Activated CD4-positive, CD25-positive, alpha-beta regulatory T cell treated with anti-CD3 and anti-CD28 coated beads, Interleukin-2, amount 50 U/mL, for 24 hours (primary cell): ENCODE results near the gene AGXT.

ENCODE experiments used
- ATAC-seq, 2 donors: fragments of 150-1000 bp; cut with Tn5 transposase; one replicate each; pipeline ENCODE4 v1.10.0; 2021; ENCODE audit warnings: mild to moderate bottlenecking in 1 of 2, moderate library complexity in 1 of 2

The AGXT gene

DNA sequence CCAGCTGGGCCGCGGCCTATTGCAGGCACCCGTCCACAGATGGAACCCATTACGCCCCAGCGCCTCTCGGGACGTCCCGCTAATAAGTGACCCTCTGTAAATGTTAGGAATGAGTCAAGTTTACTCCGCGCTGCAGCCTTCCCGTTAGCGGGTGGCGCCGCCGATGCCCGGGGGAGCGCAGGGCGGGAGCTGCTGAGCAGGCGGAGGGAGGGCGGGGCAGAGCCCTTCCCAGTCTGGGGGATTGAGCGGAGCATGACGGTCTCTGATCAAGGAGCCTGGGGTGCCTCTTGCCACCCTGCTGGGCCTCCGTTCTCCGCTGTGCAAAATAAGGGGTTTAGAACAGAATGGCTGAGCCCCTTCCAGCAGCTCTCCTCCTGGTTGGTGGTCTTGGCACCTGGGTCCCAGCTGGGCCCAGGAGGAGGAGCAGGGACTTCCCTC, 48.0 kb downstream of the AGXT start:
- no peak for ATAC-seq

DNA sequence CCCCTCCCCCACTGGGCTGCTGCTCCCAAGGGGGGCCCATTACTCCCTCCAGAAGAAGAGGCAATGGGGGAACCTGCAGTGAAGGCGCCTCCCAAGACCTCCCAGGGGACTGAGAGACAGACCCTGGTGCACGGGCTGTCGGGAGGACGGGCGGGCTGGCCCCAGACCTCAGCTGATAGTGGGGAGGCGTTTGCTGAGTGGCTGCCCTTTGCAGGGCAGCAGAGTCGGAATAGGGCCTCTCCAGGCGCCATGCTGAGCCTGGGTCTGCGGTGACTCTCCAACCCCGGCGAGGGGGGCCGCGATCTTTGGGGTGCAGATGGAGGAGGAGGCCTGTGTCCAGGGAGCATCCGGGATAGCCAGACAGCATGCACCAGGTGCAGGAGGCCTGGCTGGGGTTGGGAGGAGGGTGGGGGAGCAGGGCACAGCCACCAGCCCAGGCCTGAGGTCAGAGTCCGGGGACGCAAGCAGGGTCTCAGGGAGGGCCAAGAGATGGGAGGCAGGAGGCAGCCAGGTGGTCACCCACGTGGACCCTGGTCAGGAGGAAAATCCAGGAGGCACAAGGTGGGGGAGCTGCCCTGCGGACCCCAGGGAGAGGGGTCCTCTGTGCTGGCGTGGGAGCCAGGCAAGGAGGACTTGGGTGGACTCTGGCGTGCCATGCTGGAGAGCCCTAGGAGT, 48.5 kb downstream of the AGXT start:
- ATAC-seq = no peak

DNA sequence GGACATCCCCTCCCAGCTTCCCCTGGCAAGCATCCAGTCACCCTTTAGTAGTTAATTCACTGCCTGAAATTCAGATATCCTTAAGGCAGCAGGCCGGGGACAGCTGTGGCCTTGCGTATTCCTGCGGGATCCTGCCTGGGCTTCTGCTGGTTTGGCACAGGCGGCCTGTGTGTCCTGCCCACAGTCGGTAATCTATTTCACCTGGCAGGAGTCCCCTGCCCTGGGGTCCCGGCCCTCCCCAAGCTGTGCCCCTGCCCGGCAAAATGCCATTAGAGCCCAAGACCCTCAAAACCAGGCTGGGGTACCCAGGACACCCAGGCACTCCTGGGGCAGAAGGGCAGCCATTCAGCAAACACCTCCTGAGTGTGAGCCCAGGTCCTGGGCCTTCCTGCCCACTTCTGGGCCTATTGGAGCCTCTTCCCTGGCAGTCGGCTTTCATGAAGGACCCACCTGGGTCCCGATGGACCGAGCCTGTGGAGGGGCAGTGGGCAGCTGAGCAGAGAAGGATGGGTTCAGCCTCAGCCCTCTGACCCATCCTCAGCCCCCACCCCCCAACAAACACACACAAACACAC, 49.1 kb downstream of the AGXT start:
- ATAC-seq = no peak

DNA sequence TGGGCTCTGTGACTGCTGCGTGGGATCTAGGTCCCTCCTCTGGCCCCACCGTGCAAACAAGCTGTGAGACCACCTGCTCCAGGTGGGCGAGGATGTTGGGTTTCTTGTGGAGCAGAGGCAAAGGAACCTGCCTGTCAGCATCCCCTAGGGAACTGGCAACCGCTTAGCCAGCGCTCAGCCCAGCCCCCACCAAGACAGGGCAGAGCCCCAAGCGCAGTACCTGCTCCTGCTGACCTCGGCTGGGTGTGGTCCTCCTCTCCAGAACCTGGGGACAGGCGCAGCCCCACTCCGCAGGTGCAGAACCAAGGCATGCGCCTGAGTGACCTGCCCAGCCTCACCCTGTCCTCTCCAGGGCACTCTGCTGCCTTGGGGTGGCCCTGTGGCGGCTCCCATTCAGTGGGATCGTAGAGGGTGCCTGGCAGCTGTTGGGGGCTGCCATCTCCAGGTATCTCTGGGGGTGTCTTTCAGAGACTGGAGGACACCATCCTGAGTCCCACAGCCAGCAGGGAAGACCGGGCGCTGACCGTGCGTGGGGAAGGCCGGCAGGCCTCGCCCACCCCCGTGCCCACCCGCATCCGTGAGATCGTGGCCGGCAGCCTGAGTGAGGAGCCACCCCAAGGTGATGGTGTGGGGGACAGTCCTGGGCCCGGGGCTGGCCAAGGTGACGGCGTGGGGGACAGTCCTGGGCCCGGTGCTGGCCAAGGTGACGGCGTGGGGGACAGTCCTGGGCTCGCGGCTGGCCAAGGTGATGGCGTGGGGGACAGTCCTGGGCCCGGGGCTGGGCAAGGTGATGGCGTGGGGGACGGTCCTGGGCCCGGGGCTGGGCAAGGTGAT, 49.9 kb downstream of the AGXT start:
- no peak for ATAC-seq

DNA sequence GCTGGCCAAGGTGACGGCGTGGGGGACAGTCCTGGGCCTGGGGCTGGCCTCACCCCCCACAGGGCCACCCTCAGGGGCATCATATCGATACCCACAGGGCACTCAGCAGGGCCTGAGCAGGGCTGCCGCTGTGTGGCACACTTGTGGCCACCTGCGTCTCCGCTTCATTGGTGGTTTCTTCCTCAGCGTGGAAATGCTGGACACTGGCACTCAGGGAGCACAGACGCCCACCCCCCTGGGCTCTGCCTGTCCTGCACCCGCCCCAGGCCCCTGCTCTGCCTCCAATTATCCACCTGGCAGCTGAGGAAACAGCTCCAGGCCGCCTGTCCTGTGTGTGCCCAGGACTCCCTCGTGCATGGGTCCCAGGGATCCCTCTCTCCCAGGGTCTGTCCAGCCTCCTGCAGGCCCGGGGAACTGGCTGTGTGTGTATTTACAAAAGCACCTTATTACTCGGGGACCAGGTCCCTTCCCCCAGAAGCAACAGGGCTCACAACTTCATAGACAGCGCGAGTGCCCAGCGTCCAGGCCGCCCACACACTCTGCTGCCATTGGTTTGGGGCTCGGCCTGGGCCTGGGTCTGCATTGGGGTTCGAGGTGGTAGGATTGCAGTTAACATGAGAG, 50.6 kb downstream of the AGXT start:
- no peak for ATAC-seq

DNA sequence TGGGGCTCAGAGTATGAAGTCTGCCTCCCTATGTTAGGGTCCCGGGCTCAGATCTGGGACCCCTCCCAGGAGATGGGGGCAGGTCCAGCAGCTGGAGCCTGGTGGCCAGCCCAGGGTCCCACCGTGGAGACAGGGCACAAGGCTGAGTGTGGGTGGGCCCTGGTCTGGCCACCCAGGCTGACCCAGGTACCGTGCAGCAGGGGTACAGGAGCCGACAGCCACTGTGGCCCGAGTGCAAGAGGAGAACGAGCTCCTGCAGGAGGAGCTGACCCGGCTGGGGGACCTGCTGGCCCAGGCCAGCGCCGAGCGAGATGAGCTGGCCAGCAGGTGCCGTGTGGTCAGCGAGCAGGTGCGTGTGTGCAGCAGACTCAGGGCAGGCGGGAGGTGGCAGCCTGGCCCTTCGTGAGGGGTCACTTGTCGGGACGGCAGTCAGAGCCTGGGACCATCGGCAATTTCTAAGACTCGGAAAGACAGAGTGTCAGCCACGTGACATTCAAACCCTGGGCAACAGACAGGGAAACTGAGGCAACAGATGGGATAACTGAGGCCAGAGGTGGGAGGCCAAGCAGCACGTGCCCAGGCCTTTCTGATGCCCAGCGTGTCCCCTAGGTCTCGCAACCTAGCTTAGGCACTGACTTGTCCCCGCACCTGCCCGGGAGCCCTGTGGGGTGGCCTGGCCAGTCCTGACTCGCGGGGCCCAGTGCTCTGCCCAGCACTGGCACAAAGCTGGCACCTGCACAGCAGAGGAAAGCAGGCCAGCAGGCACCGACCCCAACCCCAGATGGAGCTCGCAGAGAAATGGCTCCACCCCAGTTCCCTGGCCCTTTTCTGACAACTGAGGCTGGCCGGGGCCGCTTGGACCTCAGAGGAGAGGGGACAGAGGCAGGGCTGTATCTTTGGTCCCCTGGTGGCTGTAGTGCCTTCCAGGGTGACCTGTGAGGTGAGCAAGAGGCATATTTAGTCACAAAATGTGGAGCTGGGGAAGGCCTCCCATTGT, 51.5 kb downstream of the AGXT start:
- no peak for ATAC-seq

DNA sequence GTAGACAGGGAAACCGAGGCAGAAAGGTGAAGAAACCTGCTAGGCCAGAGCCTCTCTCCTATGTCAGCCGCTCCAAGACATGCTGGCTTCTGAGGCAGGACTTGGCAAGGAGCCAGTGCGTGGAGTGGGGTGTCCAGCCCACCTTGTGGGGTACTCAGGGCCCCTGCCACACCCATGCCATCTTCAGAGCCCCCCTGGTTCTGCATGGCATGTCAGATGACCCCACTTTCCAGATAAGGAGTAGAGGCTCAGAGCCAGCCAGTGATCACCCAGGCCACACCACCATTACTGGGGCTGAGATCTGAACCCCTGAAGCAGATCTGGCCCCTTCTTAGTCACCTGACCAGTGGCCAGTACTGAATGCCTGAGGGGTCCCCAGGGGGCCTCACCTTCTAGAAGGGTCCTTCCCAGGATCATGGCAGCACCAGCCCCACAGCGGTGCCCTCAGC, 52.2 kb downstream of the AGXT start:
- ATAC-seq = no peak

DNA sequence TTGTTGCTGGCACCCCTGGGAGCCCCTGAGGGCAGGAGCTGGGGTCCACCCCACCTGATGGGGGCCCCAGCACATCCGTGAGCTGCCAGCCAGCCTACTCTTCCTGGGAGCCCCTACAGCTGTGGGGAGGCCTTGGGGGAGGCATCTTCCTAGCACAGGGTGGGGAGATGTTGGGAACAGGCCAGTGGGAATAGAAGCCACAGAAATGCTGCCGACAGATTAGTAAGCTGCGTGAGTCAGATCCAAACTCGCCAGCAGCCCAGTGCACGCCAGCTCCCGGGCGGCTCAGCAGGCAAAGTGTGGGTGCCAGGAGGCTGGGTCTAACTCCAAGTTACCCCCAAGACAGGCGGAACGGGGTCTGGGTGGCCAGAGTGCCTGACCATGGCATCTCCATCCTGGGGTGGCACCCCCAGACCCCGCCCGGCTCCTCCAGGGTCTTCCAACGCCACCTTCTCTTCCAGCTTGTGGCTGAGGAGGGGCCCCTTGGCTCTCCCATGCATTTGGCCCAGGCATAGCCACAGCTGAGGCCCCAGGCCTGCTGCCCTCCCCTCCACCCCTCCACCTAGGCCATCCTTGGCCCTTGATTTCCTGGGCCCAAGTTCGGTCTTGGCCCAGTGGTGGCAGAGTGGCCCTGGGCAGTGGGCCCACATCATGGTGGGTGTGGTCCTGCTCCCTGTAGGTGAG, 52.8 kb downstream of the AGXT start:
- ATAC-seq = no peak

DNA sequence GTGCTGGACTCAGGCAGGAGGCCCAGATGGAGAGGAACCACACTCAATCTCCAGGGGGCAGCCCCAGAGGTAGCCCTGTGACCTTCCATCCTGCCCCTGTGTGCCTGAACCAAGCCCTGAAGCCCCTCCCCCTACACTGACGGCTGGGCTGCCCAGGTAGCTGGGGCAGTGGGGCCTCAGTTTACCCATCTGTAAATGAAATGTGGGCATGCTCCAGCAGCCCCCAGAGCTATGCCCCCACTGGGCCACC, 53.3 kb downstream of the AGXT start:
- ATAC-seq = no peak

DNA sequence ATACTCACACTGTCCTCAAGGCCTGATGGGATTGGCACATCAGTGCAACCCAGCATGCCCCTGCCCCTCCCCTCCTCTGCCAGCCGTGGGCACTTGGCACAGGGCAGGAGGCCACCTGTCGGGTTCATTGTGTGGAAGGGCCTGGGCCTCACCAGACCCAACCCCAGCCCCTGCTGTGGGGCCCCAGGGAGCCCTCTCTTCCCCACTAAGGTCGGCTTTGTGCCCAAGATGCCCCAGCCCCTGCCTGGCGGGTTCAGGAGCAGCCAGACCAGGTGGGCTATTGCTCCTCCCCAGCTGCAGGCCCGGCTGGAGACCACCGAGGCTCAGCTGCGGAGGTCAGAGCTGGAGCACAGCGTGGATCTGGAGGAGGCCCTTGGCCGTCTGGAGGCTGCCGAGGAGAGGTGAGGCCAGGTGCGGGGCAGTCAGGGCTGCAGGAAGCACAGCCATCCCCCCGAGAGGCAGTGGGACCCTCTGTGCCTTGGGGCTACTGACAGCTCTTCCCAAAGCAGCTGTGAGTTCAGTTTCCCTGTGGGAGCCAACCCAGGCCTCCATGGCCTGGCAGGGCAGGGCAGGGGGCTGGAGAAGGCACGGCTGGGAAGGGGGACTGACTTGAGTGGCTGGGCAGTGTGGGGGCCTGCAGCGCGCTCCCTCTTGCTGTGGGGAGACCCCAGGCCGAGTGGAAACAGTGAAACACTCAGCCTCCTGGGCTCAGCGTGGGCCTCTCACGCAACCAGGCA, 53.8 kb downstream of the AGXT start:
- ATAC-seq = no peak

DNA sequence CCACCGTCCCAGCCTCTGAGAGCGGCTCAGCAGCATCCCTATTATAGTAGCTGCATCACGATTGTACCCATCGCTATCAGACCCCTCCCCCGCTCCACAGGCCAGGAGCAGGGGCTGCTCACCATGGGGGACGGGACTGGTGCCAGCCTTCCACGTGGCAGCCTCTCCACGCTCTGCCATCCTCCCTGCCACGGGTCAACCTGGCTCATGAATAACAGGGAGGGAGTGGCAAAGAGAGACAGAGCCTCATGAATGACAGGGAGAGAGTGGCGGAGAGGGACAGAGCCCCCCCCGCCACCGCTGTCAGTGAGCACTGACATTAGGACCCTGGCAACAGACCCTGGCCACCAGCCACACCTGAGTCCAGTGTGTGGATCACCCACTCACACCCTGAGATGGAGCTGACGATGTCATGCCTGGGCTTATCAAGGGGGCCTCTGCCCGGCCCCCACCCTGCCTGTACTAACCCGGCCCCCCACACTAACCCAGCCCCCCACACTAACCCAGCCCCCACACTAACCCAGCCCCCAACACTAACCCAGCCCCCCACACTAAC, 54.4 kb downstream of the AGXT start:
- ATAC-seq = no peak

DNA sequence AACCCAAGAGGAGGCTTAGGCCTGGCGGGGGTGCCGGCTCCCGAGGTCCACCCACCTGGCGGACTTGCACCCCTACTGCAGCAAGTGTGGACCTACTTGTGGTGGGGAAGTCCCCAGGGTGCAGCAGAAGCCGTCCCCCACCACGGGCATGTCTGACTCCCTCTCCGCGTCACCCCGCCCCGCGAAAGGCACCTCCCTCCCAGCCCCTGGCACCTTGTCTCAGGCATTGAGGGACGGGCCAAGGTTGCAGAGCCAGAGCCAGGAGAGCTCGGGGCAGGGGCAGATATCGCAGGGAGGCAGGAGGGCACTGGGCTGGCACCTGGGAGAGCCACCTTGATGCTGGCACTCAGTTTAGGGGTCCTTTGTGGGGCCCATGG, 56.6 kb downstream of the AGXT start:
- no peak for ATAC-seq

DNA sequence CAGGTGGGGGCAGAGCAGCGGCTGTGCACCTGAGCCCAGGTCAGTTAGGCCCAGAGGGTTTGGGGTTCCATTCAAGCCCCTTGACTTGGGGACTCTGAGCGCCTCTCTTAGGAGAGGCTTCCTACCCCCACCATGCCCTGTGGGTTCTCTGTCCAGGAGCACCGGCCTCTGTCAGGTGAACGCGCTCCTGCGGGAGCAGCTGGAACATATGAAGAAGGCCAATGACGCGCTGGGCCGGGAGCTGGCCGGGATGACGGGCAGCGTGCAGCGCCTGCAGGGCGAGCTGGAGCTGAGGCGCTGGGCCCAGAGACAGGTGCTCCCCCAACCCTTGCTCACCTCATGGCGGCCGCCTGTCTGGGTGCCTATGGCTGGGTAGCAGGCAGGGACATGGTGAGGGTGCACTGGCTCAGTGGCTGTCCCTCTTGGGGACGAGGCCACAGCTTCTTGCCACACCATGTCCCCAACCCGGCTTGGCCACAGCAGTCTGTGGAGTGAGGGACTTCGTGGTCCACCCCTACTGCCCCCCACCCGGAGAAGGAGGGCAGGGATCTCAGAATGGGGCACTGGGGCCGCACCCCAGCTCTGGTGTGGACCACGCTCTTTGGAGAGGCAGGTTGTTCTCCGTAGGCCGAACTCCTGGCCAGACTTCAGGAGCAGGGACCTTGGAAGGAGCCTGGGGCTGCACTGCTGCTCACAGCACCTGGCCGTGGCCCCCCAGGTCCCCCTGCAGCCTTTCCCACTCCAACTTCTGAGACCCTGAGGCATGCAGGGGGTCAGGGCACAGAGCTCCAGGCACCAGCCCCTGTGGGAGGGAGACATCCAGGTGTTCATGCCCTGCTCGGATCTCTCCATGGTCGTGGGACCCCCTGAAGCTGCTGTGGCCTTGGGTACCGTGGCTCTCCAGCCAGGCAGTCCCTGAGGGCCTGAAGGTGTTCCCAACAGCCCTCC, 57.2 kb downstream of the AGXT start:
- no peak for ATAC-seq

DNA sequence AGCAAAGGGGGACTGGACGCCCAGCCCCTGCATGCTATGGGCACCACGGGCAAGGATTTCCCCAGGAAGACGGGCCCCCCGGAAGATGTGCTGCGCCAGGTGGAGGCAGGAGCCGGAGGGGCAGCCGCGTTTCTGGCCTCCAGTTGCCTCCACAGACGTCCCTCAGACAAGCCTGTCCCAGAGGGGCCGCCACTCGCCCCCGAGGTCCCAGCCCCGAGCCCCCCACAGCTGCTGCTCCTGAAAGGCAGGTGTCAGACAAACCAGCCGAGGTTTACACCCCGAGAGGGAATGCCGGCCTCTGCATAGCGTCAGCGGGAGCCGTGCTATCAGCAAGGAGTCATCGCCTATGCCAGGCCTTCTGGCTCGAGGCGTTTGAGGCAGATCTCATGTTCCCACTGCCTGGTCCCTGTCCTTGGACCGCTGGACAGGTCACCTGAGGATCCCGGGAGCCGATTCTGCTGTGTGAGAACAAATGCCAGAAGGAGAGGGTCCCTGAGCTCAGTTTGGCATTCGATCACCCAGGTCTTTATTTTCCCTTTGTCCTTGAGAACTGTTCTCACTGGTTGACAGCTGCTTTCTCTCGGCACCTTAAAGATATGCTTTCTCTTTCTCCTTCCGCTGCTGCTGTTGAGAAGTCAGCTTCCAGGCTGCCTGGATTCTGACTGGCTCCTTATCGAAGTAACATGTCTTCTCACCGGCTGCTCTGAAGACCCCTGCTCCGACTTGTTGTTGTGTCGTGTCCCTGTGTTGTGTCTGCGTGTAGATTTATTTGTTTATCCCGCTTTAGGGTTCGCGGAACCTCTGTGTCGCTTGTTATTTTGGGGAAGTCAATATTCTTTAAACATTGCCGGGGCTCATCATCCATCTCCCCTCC, 58.1 kb downstream of the AGXT start:
- ATAC-seq = no peak

DNA sequence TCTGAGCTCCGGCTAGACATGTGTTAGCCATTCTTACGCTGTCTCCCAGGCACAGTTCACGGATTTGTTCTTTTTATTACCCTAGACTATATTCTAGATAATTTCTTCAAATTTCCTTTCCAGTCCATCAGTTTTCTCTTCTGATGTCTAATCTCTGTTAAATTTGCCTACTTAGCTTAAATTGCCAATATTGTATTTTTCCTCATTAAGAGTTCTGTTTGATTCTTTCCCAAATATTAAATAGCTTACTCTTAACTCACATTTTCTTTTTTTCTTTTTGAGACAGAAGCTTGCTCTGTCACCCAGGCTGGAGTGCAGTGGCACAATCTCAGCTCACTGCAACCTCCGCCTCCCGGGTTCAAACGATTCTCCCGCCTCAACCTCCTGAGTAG, 58.8 kb downstream of the AGXT start:
- no peak for ATAC-seq

DNA sequence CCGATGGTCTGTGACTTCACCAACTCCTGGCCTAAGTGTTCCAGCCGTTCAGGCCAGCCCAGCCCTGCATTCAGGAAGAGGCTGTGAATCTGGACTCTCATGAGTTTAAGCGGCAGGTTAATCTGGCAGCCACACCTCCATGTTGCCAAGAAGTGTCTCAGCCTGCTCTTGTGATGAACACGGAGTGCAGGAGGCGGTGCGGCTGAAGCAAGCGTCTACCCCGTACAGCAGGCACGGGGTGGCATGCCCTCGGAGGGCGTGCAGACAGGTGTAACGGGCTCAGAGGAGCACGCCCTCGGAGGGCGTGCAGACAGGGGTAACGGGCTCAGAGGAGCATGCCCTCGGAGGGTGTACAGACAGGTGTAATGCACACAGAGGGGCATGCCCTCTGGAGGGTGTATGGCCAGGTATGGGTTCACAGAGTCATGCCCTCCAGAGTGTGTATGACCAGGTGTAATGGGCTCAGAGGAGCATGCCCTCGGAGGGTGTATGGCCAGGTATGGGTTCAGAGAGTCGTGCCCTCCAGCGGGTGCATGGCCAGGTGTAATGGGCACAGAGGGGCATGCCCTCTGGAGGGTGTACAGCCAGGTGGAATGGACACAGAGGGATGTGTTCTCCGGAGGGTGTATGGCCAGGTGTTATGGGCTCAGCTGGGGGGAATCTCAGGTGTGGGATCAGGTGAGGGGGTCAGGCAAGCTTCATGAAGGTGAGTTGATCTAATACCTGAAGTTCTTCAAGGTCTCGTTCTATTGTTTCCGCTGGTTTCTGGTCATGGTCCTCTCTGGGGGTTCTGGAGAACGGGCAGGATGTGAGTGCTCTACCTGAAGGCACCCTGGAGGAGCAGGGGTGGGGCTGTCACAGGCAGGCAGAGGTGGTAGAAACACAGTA, 60.1 kb downstream of the AGXT start:
- ATAC-seq = no peak

DNA sequence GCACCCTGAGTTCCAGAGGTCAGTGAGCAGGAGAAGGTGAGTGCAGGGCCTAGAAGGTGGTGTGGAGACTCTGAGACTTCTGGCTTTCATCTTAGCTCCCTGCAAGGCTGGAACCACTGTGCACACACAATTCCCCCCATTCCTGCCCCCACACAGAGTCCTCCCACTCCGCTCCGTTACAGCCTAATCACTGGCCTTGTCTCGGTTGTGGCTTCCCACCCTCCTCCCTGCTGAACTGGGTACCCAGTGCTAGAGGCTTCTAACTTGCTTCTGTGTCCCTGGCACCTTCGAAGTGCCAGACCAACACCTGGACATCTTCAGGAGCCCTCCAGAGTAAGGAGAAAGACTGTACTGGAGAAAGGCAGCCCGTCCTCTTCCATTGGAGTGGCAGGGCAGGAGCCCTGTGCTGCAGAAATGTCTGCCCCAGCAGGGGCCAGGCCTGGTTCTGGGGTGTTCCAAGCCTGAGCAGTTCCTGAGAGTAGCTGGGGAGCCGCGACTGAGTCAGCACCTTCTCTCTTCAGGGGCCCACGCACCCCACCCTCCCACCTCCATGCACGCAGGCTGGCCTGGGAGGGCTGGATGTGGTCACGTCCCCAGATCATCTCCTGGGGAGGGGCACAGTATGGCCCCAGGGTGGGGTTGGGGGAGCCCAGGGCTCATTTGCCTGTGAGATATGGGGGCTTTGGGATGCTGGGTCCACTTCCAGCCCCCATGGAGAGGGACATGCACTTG, 60.9 kb downstream of the AGXT start:
- no peak for ATAC-seq
